Sigmoid colon (tissue), 4 donors: ENCODE data around the gene CUL4A.

Experiments
- POLR2A ChIP-seq, 2 donors: fragments of 450-650 bp; IDR thresholded peaks; one replicate each; pipeline ENCODE4 v1.6.1; 2016; ENCODE audit warnings: antibody characterized with exemption in 2 of 2, mild to moderate bottlenecking in 2 of 2, moderate library complexity in 2 of 2
- POLR2AphosphoS5 ChIP-seq, 4 donors: sonication (generic); formaldehyde crosslinking; IDR thresholded peaks; one replicate each; pipeline ENCODE4 v1.6.1; 2017; ENCODE audit warnings: antibody characterized with exemption in 4 of 4
- TF ChIP-seq, protein P1 (sequence below), 4 experiments: fragments of 450-650 bp in 3 of 4; fragments of 200-600 bp in 1 of 4; IDR thresholded peaks; one replicate each; pipeline ENCODE4 v1.5.1; 2016 to 2019; ENCODE audit warnings: antibody characterized with exemption in 4 of 4, mild to moderate bottlenecking in 3 of 4, moderate library complexity in 2 of 4

DNA sequence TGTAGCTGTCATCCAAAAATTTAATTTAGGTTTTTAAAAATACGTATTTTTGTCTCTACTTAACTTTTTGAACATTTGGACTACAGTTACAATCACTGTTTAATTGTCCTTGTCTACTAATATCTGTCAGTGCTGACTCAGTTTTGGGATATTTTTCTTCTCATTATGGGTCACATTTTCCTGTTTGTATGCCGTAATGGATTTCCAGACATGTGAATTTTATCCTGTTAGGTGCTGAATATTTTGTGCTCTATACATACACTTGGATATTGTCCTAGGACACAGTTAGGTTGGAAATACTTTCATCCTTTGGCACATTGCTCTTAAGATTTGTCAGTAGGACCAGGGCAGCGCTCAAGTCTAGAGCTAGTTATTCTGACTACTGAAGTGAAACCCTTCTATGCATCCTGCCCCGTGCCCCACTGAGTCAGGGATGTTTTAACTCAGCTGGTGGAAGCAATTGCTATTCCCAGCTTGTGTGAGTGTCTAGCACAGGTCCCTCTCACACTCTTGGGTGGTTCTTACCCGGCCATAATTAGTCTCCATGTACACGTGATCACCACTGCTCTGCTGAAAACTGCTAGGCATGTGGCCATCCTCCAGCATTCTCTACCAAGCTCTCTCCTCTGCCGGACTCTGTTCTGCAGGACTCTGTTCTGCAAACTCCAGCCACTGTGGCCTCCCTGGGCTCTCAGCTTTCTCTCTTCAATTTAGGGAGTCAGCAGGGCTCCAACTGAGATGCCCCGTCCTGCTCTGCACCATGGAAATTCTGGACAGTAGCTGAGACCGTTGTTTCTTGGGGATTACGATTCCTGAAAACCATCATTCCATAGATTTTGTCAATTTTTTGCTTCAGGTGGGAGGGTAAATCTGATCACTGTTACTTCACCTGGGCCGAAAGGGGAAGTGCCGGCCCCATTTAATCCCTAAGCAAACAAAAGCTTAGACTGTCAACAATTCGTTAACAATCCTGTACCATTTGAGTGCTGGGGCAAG lies 39.8 kb upstream of the CUL4A start:
- TF ChIP-seq, protein P1, sequence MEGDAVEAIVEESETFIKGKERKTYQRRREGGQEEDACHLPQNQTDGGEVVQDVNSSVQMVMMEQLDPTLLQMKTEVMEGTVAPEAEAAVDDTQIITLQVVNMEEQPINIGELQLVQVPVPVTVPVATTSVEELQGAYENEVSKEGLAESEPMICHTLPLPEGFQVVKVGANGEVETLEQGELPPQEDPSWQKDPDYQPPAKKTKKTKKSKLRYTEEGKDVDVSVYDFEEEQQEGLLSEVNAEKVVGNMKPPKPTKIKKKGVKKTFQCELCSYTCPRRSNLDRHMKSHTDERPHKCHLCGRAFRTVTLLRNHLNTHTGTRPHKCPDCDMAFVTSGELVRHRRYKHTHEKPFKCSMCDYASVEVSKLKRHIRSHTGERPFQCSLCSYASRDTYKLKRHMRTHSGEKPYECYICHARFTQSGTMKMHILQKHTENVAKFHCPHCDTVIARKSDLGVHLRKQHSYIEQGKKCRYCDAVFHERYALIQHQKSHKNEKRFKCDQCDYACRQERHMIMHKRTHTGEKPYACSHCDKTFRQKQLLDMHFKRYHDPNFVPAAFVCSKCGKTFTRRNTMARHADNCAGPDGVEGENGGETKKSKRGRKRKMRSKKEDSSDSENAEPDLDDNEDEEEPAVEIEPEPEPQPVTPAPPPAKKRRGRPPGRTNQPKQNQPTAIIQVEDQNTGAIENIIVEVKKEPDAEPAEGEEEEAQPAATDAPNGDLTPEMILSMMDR (IDR thresholded peaks at IDR 0.05) = no peak
- TF ChIP-seq POLR2AphosphoS5 (IDR thresholded peaks at IDR 0.05) = no peak
- no peak for TF ChIP-seq POLR2A (IDR thresholded peaks at IDR 0.05)
